Heart left ventricle (tissue), 13 donors: ENCODE results near the gene ALDOB.

Experiments used
- POLR2A ChIP-seq, 2 donors: fragments of 450-650 bp; IDR thresholded peaks; one replicate each; pipeline ENCODE4 v1.6.1; 2017; ENCODE audit warnings: antibody characterized with exemption in 2 of 2, mild to moderate bottlenecking in 2 of 2, moderate library complexity in 2 of 2
- TF ChIP-seq, protein P1 (sequence below), 12 donors: fragments of 200-600 bp; sonication (generic) in 4 of 12; IDR thresholded peaks; one replicate each; pipeline versions ENCODE4 v1.5.0 to v1.8.0; 2018 to 2022; ENCODE audit warnings: antibody characterized with exemption in 12 of 12, mild to moderate bottlenecking in 5 of 12
- donor health status: ischemic (EF 13 %, LVEDD 7.1; RV severe dilation, severe dysfunction).
- donor health status: DM: no; HTN: yes; CAD: no.
- donor health status: DM: no; HTN: no; CAD: no.
- donor health status: ischemic (EF 25% LVEDD 6.9; RV normal size, moderate dysfunction).
- donor health status: ischemic (EF 25% LVEDD 5.7; RV mildly dilated, moderate dysfunction).
- donor health status: ischemic (EF 35%, LVEDD 5.7; RV mildly dilated, moderate dysfunction).
- donor health status: nonischemic (EF 11% LVEDD 7.7; RV severe dilation, severe dysfunction).
- donor health status: DM: yes; HTN: yes; CAD: no.
- donor health status: PGD.
- donor health status: ischemic (EF 29% LVEDD 5.4; RV normal size, mild dysfunction).
- donor health status: nonischemic (EF 23%, LVEDD 6.1; RV moderate dilation, normal function).

GRCh38 chr9:101438523-101438922, 2.9 kb upstream of the ALDOB start:
- TF ChIP-seq, protein P1, sequence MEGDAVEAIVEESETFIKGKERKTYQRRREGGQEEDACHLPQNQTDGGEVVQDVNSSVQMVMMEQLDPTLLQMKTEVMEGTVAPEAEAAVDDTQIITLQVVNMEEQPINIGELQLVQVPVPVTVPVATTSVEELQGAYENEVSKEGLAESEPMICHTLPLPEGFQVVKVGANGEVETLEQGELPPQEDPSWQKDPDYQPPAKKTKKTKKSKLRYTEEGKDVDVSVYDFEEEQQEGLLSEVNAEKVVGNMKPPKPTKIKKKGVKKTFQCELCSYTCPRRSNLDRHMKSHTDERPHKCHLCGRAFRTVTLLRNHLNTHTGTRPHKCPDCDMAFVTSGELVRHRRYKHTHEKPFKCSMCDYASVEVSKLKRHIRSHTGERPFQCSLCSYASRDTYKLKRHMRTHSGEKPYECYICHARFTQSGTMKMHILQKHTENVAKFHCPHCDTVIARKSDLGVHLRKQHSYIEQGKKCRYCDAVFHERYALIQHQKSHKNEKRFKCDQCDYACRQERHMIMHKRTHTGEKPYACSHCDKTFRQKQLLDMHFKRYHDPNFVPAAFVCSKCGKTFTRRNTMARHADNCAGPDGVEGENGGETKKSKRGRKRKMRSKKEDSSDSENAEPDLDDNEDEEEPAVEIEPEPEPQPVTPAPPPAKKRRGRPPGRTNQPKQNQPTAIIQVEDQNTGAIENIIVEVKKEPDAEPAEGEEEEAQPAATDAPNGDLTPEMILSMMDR (IDR thresholded peaks at IDR 0.05), result no peak
- no peak for TF ChIP-seq POLR2A (IDR thresholded peaks at IDR 0.05)
